Thyroid gland (tissue), 4 donors: ENCODE data around the gene DENND1A.

Source experiments
- CTCF ChIP-seq, 6 experiments: fragments of 200-600 bp in 3 of 6; fragments of 450-650 bp in 3 of 6; sonication (generic) in 3 of 6; IDR thresholded peaks; one replicate each; pipeline ENCODE4 v1.5.1; 2016 to 2019; ENCODE audit warnings: antibody characterized with exemption in 6 of 6, mild to moderate bottlenecking in 2 of 6, inconsistent platforms in 1 of 6, moderate library complexity in 1 of 6
- POLR2A ChIP-seq, 2 donors: fragments of 450-650 bp; IDR thresholded peaks; one replicate each; pipeline ENCODE4 v1.6.1; 2017; ENCODE audit warnings: antibody characterized with exemption in 2 of 2, mild to moderate bottlenecking in 2 of 2, moderate library complexity in 1 of 2

DNA sequence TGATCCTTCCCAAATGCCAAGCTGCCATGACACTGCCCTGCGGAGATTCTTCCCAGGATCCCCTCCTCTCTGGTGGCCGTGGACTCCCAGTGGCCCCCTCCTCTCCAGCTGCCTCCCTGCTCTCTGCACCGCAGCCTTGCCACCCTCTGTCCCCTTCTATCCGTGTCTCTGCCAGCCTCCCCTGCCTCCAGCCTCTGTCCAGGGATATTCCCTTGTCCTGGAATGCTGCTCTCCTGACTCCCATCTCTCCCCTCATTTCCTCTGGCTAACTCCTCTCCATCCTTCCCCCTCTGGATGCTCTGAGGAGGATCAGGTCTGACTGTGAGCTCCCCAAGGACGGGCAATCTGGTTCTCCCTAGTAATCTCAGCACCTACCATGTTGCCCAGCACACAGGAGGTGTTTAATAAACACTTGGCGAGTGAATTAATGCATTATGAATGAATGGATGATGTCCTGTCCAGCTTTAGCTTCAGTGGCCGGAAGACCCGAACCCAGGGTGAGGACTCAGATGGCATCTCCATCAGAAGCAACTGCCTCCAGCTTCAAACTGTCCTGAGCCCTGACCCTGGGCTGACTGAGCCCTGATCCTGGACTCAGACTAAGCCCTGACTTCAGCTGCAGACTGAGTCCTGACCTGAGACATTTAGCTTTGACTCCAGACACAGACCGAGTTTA, 581.5 kb downstream of the DENND1A start:
- no peak for TF ChIP-seq CTCF (IDR thresholded peaks at IDR 0.05)
- TF ChIP-seq POLR2A (IDR thresholded peaks at IDR 0.05): no peak
